ENCODE data around the gene PRTFDC1. TPM values are rescaled to one million over a fixed set of nuclear protein-coding genes. Genes with fewer than 3 reads are reported as not detected.

Gene PRTFDC1
- total and polyA plus RNA-seq, 2 of the 8 experiments (the other 6 are each of a cell fraction or from before 2014, with no cell fraction given): 5.9 to 6.6 TPM

DNA sequence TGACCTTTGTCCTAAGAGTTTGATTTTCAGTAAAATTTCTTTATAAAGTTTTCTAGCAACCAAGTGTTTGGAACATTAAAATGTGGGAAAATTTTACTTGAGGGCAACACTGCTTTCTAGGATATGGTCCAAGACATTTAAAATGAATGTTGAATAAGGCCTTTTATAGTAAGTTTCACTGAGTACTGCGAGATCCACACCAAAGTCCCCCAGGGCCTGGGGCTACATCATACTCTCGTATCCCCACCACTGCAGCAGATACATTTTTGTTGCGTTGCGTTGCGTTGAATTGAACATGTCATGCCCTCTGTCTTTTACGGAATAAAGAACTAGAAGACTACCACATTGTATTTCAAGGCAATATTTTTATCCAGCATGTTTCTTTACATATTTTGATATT lies 44.5 kb downstream of the PRTFDC1 start:
- Histone ChIP-seq H3K79me2 (ENCODE audit: control insufficient read depth in 1 of 2, insufficient read depth in 2 of 2, low read length in 2 of 2) (no peaks in the 10 kb centered on the region), H2AFZ (ENCODE audit: low read length) (no peak overlapping the region), H2BK12ac (ENCODE audit: low read depth, low read length) (no peak overlapping the region), H3K23me2 (ENCODE audit: low read depth, low read length) (no peaks in the 10 kb centered on the region), H2BK20ac (ENCODE audit: low read length) (no peak overlapping the region), H4K91ac (replicated peaks; ENCODE audit: insufficient read length, low read length) (no peak overlapping the region), H4K8ac (ENCODE audit: extremely low read depth, insufficient read depth, low read length) (no peak overlapping the region), H3K23ac (ENCODE audit: insufficient read length) (no peak overlapping the region), H3K9me3 (ENCODE audit: insufficient read depth in 2 of 2, low read depth in 1 of 2, low read length in 1 of 2) (no peaks in the 10 kb centered on the region), H3K4me3 (ENCODE audit: extremely low read depth in 1 of 4, insufficient read depth in 2 of 4, low read depth in 3 of 4, low read length in 4 of 4) (no peak overlapping the region), H3K4me1 (replicated peaks in 1 of 4; ENCODE audit: control insufficient read depth in 3 of 4, insufficient read depth in 4 of 4, low read length in 3 of 4) (no peaks in the 10 kb centered on the region), H2BK15ac (ENCODE audit: low read length) (no peak overlapping the region), H3K4ac (replicated peaks; ENCODE audit: insufficient read length, low read depth, low read length) (no peak overlapping the region), H2BK120ac (replicated peaks; ENCODE audit: low read depth, low read length) (no peak overlapping the region), H3K79me1 (ENCODE audit: low read depth, low read length) (no peaks in the 10 kb centered on the region), H4K5ac (ENCODE audit: insufficient read length, low read depth, low read length) (no peak overlapping the region), H3K4me2 (ENCODE audit: insufficient read depth in 1 of 2, low read depth in 2 of 2, low read length in 2 of 2) (no peak overlapping the region), H3K27me3 (replicated peaks in 1 of 4; ENCODE audit: control insufficient read depth in 3 of 4, extremely low read depth in 1 of 4, insufficient read depth in 3 of 4, low read length in 3 of 4) (no peaks in the 10 kb centered on the region), H3K14ac (ENCODE audit: insufficient read length) (no peak overlapping the region), H2BK5ac (ENCODE audit: low read depth, low read length) (no peak overlapping the region), H3K9ac (replicated peaks in 1 of 4; ENCODE audit: extremely low read depth in 1 of 4, low read depth in 3 of 4, low read length in 3 of 4) (no peak overlapping the region), H4K20me1 (replicated peaks in 1 of 2; ENCODE audit: control insufficient read depth in 1 of 2, insufficient read depth in 2 of 2, low read length in 2 of 2) (no peaks in the 10 kb centered on the region), H2AK5ac (ENCODE audit: low read depth, low read length) (no peak overlapping the region), H3K56ac (replicated peaks; ENCODE audit: insufficient read length, low read depth, low read length) (no peak overlapping the region), H3K36me3 (ENCODE audit: control insufficient read depth in 2 of 4, insufficient read depth in 4 of 4, low read length in 3 of 4) (no peaks in the 10 kb centered on the region), H3K27ac (ENCODE audit: low read depth, low read length) (no peak overlapping the region), H3K18ac (ENCODE audit: extremely low read depth, low read length) (no peak overlapping the region)
- DNase-seq (ENCODE audit: low read depth in 1 of 2, low spot score in 2 of 2) (no peak), FAIRE-seq (no peak)
- POLR2A ChIA-PET (ENCODE audit: partially characterized antibody): no interaction called here
- CTCF ChIA-PET (ENCODE audit: partially characterized antibody): interaction anchor here (1.5 kb wide), 1 partner anchor 22 kb away, joined by 3 read pairs; no protein-coding TSS in a partner anchor
- 97% methylated on average over 6 of the region's 6 CpGs; no CpG with 5 or more reads in 1 of the 2 experiments for WGBS, 2 experiments (ENCODE audit: extremely low coverage in 1 of 2, insufficient coverage in 1 of 2, insufficient read length in 1 of 2, insufficient replicate concordance in 2 of 2, low coverage in 1 of 2, low lambda C conversion rate in 2 of 2, missing lambda C conversion rate in 1 of 2)
- TF ChIP-seq SP2 (IDR thresholded peaks at IDR 0.05; ENCODE audit: low read length) (no peak), CBX8 (IDR thresholded peaks at IDR 0.05; ENCODE audit: borderline replicate concordance, low read depth, low read length) (no peak), RBBP5 (IDR thresholded peaks at IDR 0.05; ENCODE audit: borderline replicate concordance, low read depth, low read length) (no peak), SIN3A (conservative IDR thresholded peaks at IDR 0.05 in 1 of 2, IDR thresholded peaks at IDR 0.05 in 1 of 2; ENCODE audit: low read depth in 1 of 2, low read length in 2 of 2) (no peak), TCF12 (IDR thresholded peaks at IDR 0.05; ENCODE audit: low read depth, low read length) (no peak), CTCF (IDR thresholded peaks at IDR 0.05; ENCODE audit: control extremely low read depth in 1 of 3, insufficient read depth in 1 of 3, low read depth in 1 of 3, low read length in 3 of 3) (no peak), YY1 (IDR thresholded peaks at IDR 0.05; ENCODE audit: low read depth, low read length) (no peak), POLR2A (IDR thresholded peaks at IDR 0.05; ENCODE audit: control extremely low read depth in 1 of 2, low read depth in 2 of 2, low read length in 2 of 2) (no peak), SRF (IDR thresholded peaks at IDR 0.05; ENCODE audit: low read depth, low read length) (no peak), ZNF274 (IDR thresholded peaks at IDR 0.05; ENCODE audit: borderline replicate concordance, extremely low read depth, low read length) (no peak)
- TF ChIP-seq, protein P1, sequence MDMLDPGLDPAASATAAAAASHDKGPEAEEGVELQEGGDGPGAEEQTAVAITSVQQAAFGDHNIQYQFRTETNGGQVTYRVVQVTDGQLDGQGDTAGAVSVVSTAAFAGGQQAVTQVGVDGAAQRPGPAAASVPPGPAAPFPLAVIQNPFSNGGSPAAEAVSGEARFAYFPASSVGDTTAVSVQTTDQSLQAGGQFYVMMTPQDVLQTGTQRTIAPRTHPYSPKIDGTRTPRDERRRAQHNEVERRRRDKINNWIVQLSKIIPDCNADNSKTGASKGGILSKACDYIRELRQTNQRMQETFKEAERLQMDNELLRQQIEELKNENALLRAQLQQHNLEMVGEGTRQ (IDR thresholded peaks at IDR 0.05; ENCODE audit: low read length): no peak

All from H1 (cell line).